Suprapubic skin (tissue), 4 donors: ENCODE results near the gene MTERF4. TPM values are rescaled to one million over a fixed set of nuclear protein-coding genes. Genes with fewer than 3 reads are reported as not detected.
A peak's percentile ranks its signal among the peaks of the same experiment; 100 is the strongest.

Source experiments
- DNase-seq, 2 donors: peaks; one replicate each; pipeline ENCODE4 v3.0.0-alpha.2; 2019; ENCODE audit warnings: low spot score in 2 of 2
- H3K27ac ChIP-seq: fragments of 200-600 bp; sonication (generic); one replicate; pipeline ENCODE4 v1.5.1; 2019
- H3K27me3 ChIP-seq: fragments of 200-600 bp; sonication (generic); one replicate; pipeline ENCODE4 v1.5.1; 2019
- H3K36me3 ChIP-seq: fragments of 200-600 bp; sonication (generic); one replicate; pipeline ENCODE4 v1.5.1; 2019
- H3K4me1 ChIP-seq: fragments of 200-600 bp; sonication (generic); one replicate; pipeline ENCODE4 v1.5.1; 2019
- H3K4me3 ChIP-seq: fragments of 200-600 bp; sonication (generic); one replicate; pipeline ENCODE4 v1.5.1; 2019; ENCODE audit warnings: mild to moderate bottlenecking
- H3K9me3 ChIP-seq: fragments of 200-600 bp; sonication (generic); one replicate; pipeline ENCODE4 v1.5.1; 2019
- CTCF ChIP-seq, 2 donors: fragments of 200-600 bp in 1 of 2; fragments of 450-650 bp in 1 of 2; sonication (generic) in 1 of 2; IDR thresholded peaks; one replicate each; pipeline ENCODE4 v1.5.1; 2016 to 2019; ENCODE audit warnings: antibody characterized with exemption in 2 of 2, mild to moderate bottlenecking in 1 of 2, moderate library complexity in 1 of 2
- EP300 ChIP-seq: sonication (generic); formaldehyde crosslinking; IDR thresholded peaks from one replicate; pipeline ENCODE4 v1.6.1; 2017; ENCODE audit warnings: antibody characterized with exemption
- POLR2A ChIP-seq, 2 donors: fragments of 450-650 bp; IDR thresholded peaks; one replicate each; pipeline ENCODE4 v1.6.1; 2017; ENCODE audit warnings: antibody characterized with exemption in 2 of 2, mild to moderate bottlenecking in 2 of 2, moderate library complexity in 2 of 2
- POLR2AphosphoS5 ChIP-seq, 3 donors: sonication (generic); formaldehyde crosslinking; IDR thresholded peaks; one replicate each; pipeline ENCODE4 v1.6.1; 2017; ENCODE audit warnings: antibody characterized with exemption in 3 of 3
- WGBS: methylation state at CpG from one replicate; pipeline ENCODE4 v1.1.5; 2018; 5-methylcytosine and 5-hydroxymethylcytosine counted together
- total RNA-seq, 4 donors: library from RNA; depleted of rRNA; stranded (reverse); fragments of >200 nt; gene quantifications; one replicate each; pipeline ENCODE4 v1.1.0, GENCODE V29; 2016

Gene MTERF4
- total RNA-seq, 4 donors from 2014 or later = 30.0 to 81.8 (median 52.4) TPM

GRCh38 chr2:241092677-241093076 is 9.4 kb downstream of the MTERF4 start:
- no peak for TF ChIP-seq EP300
- no peak for TF ChIP-seq POLR2A (IDR thresholded peaks at IDR 0.05)
- TF ChIP-seq POLR2AphosphoS5 (IDR thresholded peaks at IDR 0.05) = no peak
- no peak for TF ChIP-seq CTCF (IDR thresholded peaks at IDR 0.05)
- Histone ChIP-seq H3K36me3 (peaks cover 91% of the 10 kb centered on the region), H3K27ac (no peak overlapping the region), H3K4me1 (no peaks in the 10 kb centered on the region), H3K4me3 (no peak overlapping the region), H3K9me3 (no peaks in the 10 kb centered on the region), H3K27me3 (no peaks in the 10 kb centered on the region)
- WGBS = 83% methylated on average over 8 of the region's 8 CpGs
- no peak for DNase-seq

- peaks cover 91% of the 10 kb centered on the region for H3K36me3 ChIP-seq
- H3K4me3 ChIP-seq = no peak overlapping the region
- no peaks in the 10 kb centered on the region for H3K4me1 ChIP-seq
- no peaks in the 10 kb centered on the region for H3K27me3 ChIP-seq
- DNase-seq = no peak
- no peaks in the 10 kb centered on the region for H3K9me3 ChIP-seq
- no peak overlapping the region for H3K27ac ChIP-seq
- TF ChIP-seq POLR2AphosphoS5 (IDR thresholded peaks at IDR 0.05) (no peak), POLR2A (IDR thresholded peaks at IDR 0.05) (no peak), CTCF (IDR thresholded peaks at IDR 0.05) (no peak), EP300 (no peak)
- WGBS = 87% methylated on average over 21 of the region's 22 CpGs
These were observed 10.2 kb downstream of the MTERF4 start for GRCh38 chr2:241091734-241092445.

GRCh38 chr2:241091201-241091600 is 10.9 kb downstream of the MTERF4 start:
- Histone ChIP-seq H3K36me3 (peaks cover 91% of the 10 kb centered on the region), H3K4me1 (no peaks in the 10 kb centered on the region), H3K9me3 (no peaks in the 10 kb centered on the region), H3K27ac (no peak overlapping the region), H3K27me3 (no peaks in the 10 kb centered on the region), H3K4me3 (no peak overlapping the region)
- WGBS = 68% methylated on average over 10 of the region's 10 CpGs
- DNase-seq = no peak
- TF ChIP-seq POLR2AphosphoS5 (IDR thresholded peaks at IDR 0.05) (no peak), CTCF (IDR thresholded peaks at IDR 0.05) (no peak), POLR2A (IDR thresholded peaks at IDR 0.05) (no peak), EP300 (no peak)

- Histone ChIP-seq H3K27ac (no peak overlapping the region), H3K27me3 (no peaks in the 10 kb centered on the region), H3K4me3 (no peak overlapping the region), H3K4me1 (no peaks in the 10 kb centered on the region), H3K36me3 (peaks cover 82% of the 10 kb centered on the region), H3K9me3 (no peaks in the 10 kb centered on the region)
- WGBS = 76% methylated on average over 20 of the region's 20 CpGs
- DNase-seq = no peak
- no peak for TF ChIP-seq POLR2AphosphoS5 (IDR thresholded peaks at IDR 0.05)
- no peak for TF ChIP-seq CTCF (IDR thresholded peaks at IDR 0.05)
- TF ChIP-seq EP300 = no peak
- TF ChIP-seq POLR2A (IDR thresholded peaks at IDR 0.05) = no peak
These were observed 13.0 kb downstream of the MTERF4 start for GRCh38 chr2:241088791-241089732.

- WGBS = 85% methylated on average over 7 of the region's 8 CpGs
These were observed 13.7 kb downstream of the MTERF4 start for GRCh38 chr2:241088376-241088775.

More at GRCh38 chr2:241088376-241088775, 13.7 kb downstream of the MTERF4 start:
- Histone ChIP-seq H3K4me3 (no peak overlapping the region), H3K4me1 (no peaks in the 10 kb centered on the region), H3K27ac (no peak overlapping the region), H3K9me3 (no peaks in the 10 kb centered on the region), H3K27me3 (no peaks in the 10 kb centered on the region), H3K36me3 (peaks cover 75% of the 10 kb centered on the region)
- TF ChIP-seq CTCF (IDR thresholded peaks at IDR 0.05) (no peak), EP300 (no peak), POLR2AphosphoS5 (IDR thresholded peaks at IDR 0.05) (no peak), POLR2A (IDR thresholded peaks at IDR 0.05) (no peak)
- DNase-seq = peak in 1 of 2 donors; percentile 40
